Colonic mucosa (tissue), 4 donors: ENCODE results near the gene ASCL4. TPM values are rescaled to one million over a fixed set of nuclear protein-coding genes. Genes with fewer than 3 reads are reported as not detected.
"Not testable (repeated sequence)": the region's sequence is repeated elsewhere in the genome, so short reads cannot be mapped to it uniquely, and the experiment has no call there.

Experiments used
- DNase-seq: peaks from one replicate; pipeline ENCODE4 v3.0.0-alpha.2; 2020
- H3K27ac ChIP-seq: fragments of 200-600 bp; one replicate; pipeline ENCODE4 v1.8.0; 2021
- H3K27me3 ChIP-seq: fragments of 200-600 bp; one replicate; pipeline ENCODE4 v1.8.0; 2021
- H3K36me3 ChIP-seq: fragments of 200-600 bp; one replicate; pipeline ENCODE4 v1.8.0; 2021
- H3K4me1 ChIP-seq: fragments of 200-600 bp; one replicate; pipeline ENCODE4 v1.8.0; 2021; ENCODE audit warnings: mild to moderate bottlenecking
- H3K4me3 ChIP-seq: fragments of 200-600 bp; one replicate; pipeline ENCODE4 v1.8.0; 2021
- H3K9ac ChIP-seq, 2 donors: one replicate each; pipeline ENCODE4 v1.7.0; 2013; ENCODE audit warnings: control low read depth in 2 of 2, low read depth in 2 of 2, low read length in 2 of 2
- H3K9me3 ChIP-seq: fragments of 200-600 bp; one replicate; pipeline ENCODE4 v1.8.0; 2021
- CTCF ChIP-seq: fragments of 200-600 bp; IDR thresholded peaks from one replicate; pipeline ENCODE4 v1.8.0; 2022; ENCODE audit warnings: antibody characterized with exemption, mild to moderate bottlenecking
- intact Hi-C: fragments of 100-400 bp; cut with DNase I; formaldehyde crosslinking; loops from one replicate; pipeline ENCODE4 v1.14.1; 2022
- total RNA-seq, 2 donors: library from RNA; stranded (reverse); fragmentation: NEBNext Ultra II Directional in 1 of 2; extraction: Animal tissue kit (Norgen Biotek cat#: 25700) in 1 of 2; gene quantifications; one replicate each; pipeline ENCODE4 v1.2.1, GENCODE V29; 2021
- donor health status: healthy.
- donor health status: DM: no; HTN: no; CAD: no.
- donor health status: DM: no; HTN: no; CAD: no.

Gene ASCL4
- not detected for total RNA-seq

- H3K27me3 ChIP-seq: peaks cover 21% of the 10 kb centered on the region
- H3K27ac ChIP-seq: no peak within 1 kb of the TSS
- no peaks in the 10 kb centered on the region for H3K4me1 ChIP-seq
- no peak within 1 kb of the TSS for H3K9ac ChIP-seq
- H3K4me3 ChIP-seq: no peak within 1 kb of the TSS
- intact Hi-C loops: no loop called here
- no peak for TF ChIP-seq CTCF
- no peaks in the 10 kb centered on the region for H3K36me3 ChIP-seq
- no peak for DNase-seq
- H3K9me3 ChIP-seq: no peaks in the 10 kb centered on the region
Observed at GRCh38 chr12:107774349-107775029, at the start of gene ASCL4. TSS of gene ASCL4 (plus strand) at chr12:107774704. CDS start at chr12:107775219, 515 bp downstream.

- intact Hi-C loops, H3K36me3 ChIP-seq, DNase-seq, H3K27me3 ChIP-seq, H3K9me3 ChIP-seq, H3K9ac ChIP-seq, H3K4me1 ChIP-seq, H3K4me3 ChIP-seq, H3K27ac ChIP-seq: not testable (repeated sequence)
Observed at GRCh38 chr12:107727327-107727726, 47.2 kb upstream of the ASCL4 start.

GRCh38 chr12:107727742-107728141 is 46.8 kb upstream of the ASCL4 start:
- H3K27me3 ChIP-seq, DNase-seq, H3K4me1 ChIP-seq, H3K36me3 ChIP-seq, H3K9ac ChIP-seq, H3K4me3 ChIP-seq, intact Hi-C loops, H3K9me3 ChIP-seq, H3K27ac ChIP-seq: not testable (repeated sequence)

- Histone ChIP-seq H3K9ac (no peak overlapping the region), H3K27me3 (no peaks in the 10 kb centered on the region), H3K36me3 (peaks cover 15% of the 10 kb centered on the region), H3K9me3 (no peaks in the 10 kb centered on the region), H3K4me3 (no peak overlapping the region), H3K4me1 (no peaks in the 10 kb centered on the region), H3K27ac (no peak overlapping the region)
- no peak for DNase-seq
- TF ChIP-seq CTCF: no peak
- intact Hi-C loops: no loop called here
Observed at GRCh38 chr12:107730618-107731341, 43.7 kb upstream of the ASCL4 start.

GRCh38 chr12:107731366-107731765 is 43.1 kb upstream of the ASCL4 start:
- DNase-seq: no peak
- Histone ChIP-seq H3K27ac (no peak overlapping the region), H3K36me3 (peaks cover 18% of the 10 kb centered on the region), H3K27me3 (no peaks in the 10 kb centered on the region), H3K4me1 (no peaks in the 10 kb centered on the region), H3K9me3 (no peaks in the 10 kb centered on the region), H3K9ac (no peak overlapping the region), H3K4me3 (no peak overlapping the region)
- TF ChIP-seq CTCF: no peak
- intact Hi-C loops: no loop called here

- H3K9ac ChIP-seq: no peak overlapping the region
- H3K9me3 ChIP-seq: no peaks in the 10 kb centered on the region
- no peak overlapping the region for H3K4me3 ChIP-seq
- no peaks in the 10 kb centered on the region for H3K27me3 ChIP-seq
- DNase-seq: no peak
- TF ChIP-seq CTCF: no peak
- intact Hi-C loops: no loop called here
- peaks cover 25% of the 10 kb centered on the region for H3K36me3 ChIP-seq
- H3K27ac ChIP-seq: no peak overlapping the region
- no peaks in the 10 kb centered on the region for H3K4me1 ChIP-seq
Observed at GRCh38 chr12:107732365-107732764, 42.1 kb upstream of the ASCL4 start.
